ENCODE data around the gene NFKBIA. TPM values are rescaled to one million over a fixed set of nuclear protein-coding genes. Genes with fewer than 3 reads are reported as not detected.
"Not testable (repeated sequence)": the region's sequence is repeated elsewhere in the genome, so short reads cannot be mapped to it uniquely, and the experiment has no call there.

Gene NFKBIA
- total and polyA plus RNA-seq, 4 donors = 39.3 to 90.7 (median 55.4) TPM

GRCh38 chr14:35365130-35366055, 39.2 kb downstream of the NFKBIA start:
- DNase-seq (ENCODE audit: low read depth in 4 of 6, low spot score in 6 of 6) = no peak
- H3K4me1 ChIP-seq (ENCODE audit: control insufficient read depth, insufficient read depth, low read length) = peaks cover 40% of the 10 kb centered on the region
- H3K4me3 ChIP-seq (ENCODE audit: low read depth, low read length) = no peak overlapping the region
- no peaks in the 10 kb centered on the region for H3K27me3 ChIP-seq (ENCODE audit: control insufficient read depth, insufficient read depth, low read length)
- WGBS (ENCODE audit: insufficient coverage) = 67% methylated on average over 8 of the region's 13 CpGs
- no peaks in the 10 kb centered on the region for H3K36me3 ChIP-seq (ENCODE audit: control insufficient read depth, insufficient read depth, low read length)
- no peaks in the 10 kb centered on the region for H3K9me3 ChIP-seq (ENCODE audit: control insufficient read depth, insufficient read depth, low read length)
- no peak overlapping the region for H3K27ac ChIP-seq (ENCODE audit: low read depth, low read length)

GRCh38 chr14:35362911-35363374, 41.6 kb downstream of the NFKBIA start:
- no peak for DNase-seq (ENCODE audit: low read depth in 4 of 6, low spot score in 6 of 6)
- Histone ChIP-seq H3K27ac (ENCODE audit: low read depth, low read length) (no peak overlapping the region), H3K4me3 (ENCODE audit: low read depth, low read length) (no peak overlapping the region), H3K9me3 (ENCODE audit: control insufficient read depth, insufficient read depth, low read length) (no peaks in the 10 kb centered on the region), H3K27me3 (ENCODE audit: control insufficient read depth, insufficient read depth, low read length) (no peaks in the 10 kb centered on the region), H3K36me3 (ENCODE audit: control insufficient read depth, insufficient read depth, low read length) (no peaks in the 10 kb centered on the region), H3K4me1 (ENCODE audit: control insufficient read depth, insufficient read depth, low read length) (peaks cover 25% of the 10 kb centered on the region)
- 91% methylated on average over 24 of the region's 25 CpGs for WGBS (ENCODE audit: insufficient coverage)

GRCh38 chr14:35362450-35362849, 42.1 kb downstream of the NFKBIA start:
- DNase-seq (ENCODE audit: low read depth in 4 of 6, low spot score in 6 of 6) = no peak
- Histone ChIP-seq H3K27me3 (ENCODE audit: control insufficient read depth, insufficient read depth, low read length) (no peaks in the 10 kb centered on the region), H3K9me3 (ENCODE audit: control insufficient read depth, insufficient read depth, low read length) (no peaks in the 10 kb centered on the region), H3K4me3 (ENCODE audit: low read depth, low read length) (no peak overlapping the region), H3K4me1 (ENCODE audit: control insufficient read depth, insufficient read depth, low read length) (peaks cover 21% of the 10 kb centered on the region), H3K27ac (ENCODE audit: low read depth, low read length) (no peak overlapping the region), H3K36me3 (ENCODE audit: control insufficient read depth, insufficient read depth, low read length) (no peaks in the 10 kb centered on the region)
- WGBS (ENCODE audit: insufficient coverage) = 63% methylated on average over 2 of the region's 3 CpGs

- 87% methylated on average over 5 of the region's 8 CpGs for WGBS (ENCODE audit: insufficient coverage)
- Histone ChIP-seq H3K27ac (ENCODE audit: low read depth, low read length) (no peak overlapping the region), H3K9me3 (ENCODE audit: control insufficient read depth, insufficient read depth, low read length) (no peaks in the 10 kb centered on the region), H3K4me1 (ENCODE audit: control insufficient read depth, insufficient read depth, low read length) (peaks cover 10% of the 10 kb centered on the region), H3K27me3 (ENCODE audit: control insufficient read depth, insufficient read depth, low read length) (no peaks in the 10 kb centered on the region), H3K36me3 (ENCODE audit: control insufficient read depth, insufficient read depth, low read length) (no peaks in the 10 kb centered on the region), H3K4me3 (ENCODE audit: low read depth, low read length) (no peak overlapping the region)
- DNase-seq (ENCODE audit: low read depth in 4 of 6, low spot score in 6 of 6) = no peak
Observed at GRCh38 chr14:35361141-35361480, 43.4 kb downstream of the NFKBIA start.

GRCh38 chr14:35359655-35360054, 44.9 kb downstream of the NFKBIA start:
- WGBS (ENCODE audit: insufficient coverage) = no CpG with 5 or more reads among the region's 7 CpGs
- H3K27me3 ChIP-seq (ENCODE audit: control insufficient read depth, insufficient read depth, low read length); H3K27ac ChIP-seq (ENCODE audit: low read depth, low read length); H3K4me1 ChIP-seq (ENCODE audit: control insufficient read depth, insufficient read depth, low read length); DNase-seq (ENCODE audit: low read depth in 4 of 6, low spot score in 6 of 6); H3K36me3 ChIP-seq (ENCODE audit: control insufficient read depth, insufficient read depth, low read length); H3K9me3 ChIP-seq (ENCODE audit: control insufficient read depth, insufficient read depth, low read length); H3K4me3 ChIP-seq (ENCODE audit: low read depth, low read length): not testable (repeated sequence)

- 83% methylated on average over 2 of the region's 5 CpGs for WGBS (ENCODE audit: insufficient coverage)
- DNase-seq (ENCODE audit: low read depth in 4 of 6, low spot score in 6 of 6) = no peak
- no peak overlapping the region for H3K4me3 ChIP-seq (ENCODE audit: low read depth, low read length)
- H3K27ac ChIP-seq (ENCODE audit: low read depth, low read length) = no peak overlapping the region
- H3K27me3 ChIP-seq (ENCODE audit: control insufficient read depth, insufficient read depth, low read length) = no peaks in the 10 kb centered on the region
- H3K36me3 ChIP-seq (ENCODE audit: control insufficient read depth, insufficient read depth, low read length) = no peaks in the 10 kb centered on the region
- H3K4me1 ChIP-seq (ENCODE audit: control insufficient read depth, insufficient read depth, low read length) = peaks cover 10% of the 10 kb centered on the region
- no peaks in the 10 kb centered on the region for H3K9me3 ChIP-seq (ENCODE audit: control insufficient read depth, insufficient read depth, low read length)
Observed at GRCh38 chr14:35355981-35356841, 48.3 kb downstream of the NFKBIA start.

GRCh38 chr14:35355235-35355634, 49.3 kb downstream of the NFKBIA start:
- not testable (repeated sequence) for H3K9me3 ChIP-seq (ENCODE audit: control insufficient read depth, insufficient read depth, low read length); DNase-seq (ENCODE audit: low read depth in 4 of 6, low spot score in 6 of 6); H3K4me3 ChIP-seq (ENCODE audit: low read depth, low read length); H3K4me1 ChIP-seq (ENCODE audit: control insufficient read depth, insufficient read depth, low read length); H3K27me3 ChIP-seq (ENCODE audit: control insufficient read depth, insufficient read depth, low read length); H3K36me3 ChIP-seq (ENCODE audit: control insufficient read depth, insufficient read depth, low read length); H3K27ac ChIP-seq (ENCODE audit: low read depth, low read length)
- 98% methylated on average over 6 of the region's 6 CpGs for WGBS (ENCODE audit: insufficient coverage)

GRCh38 chr14:35353409-35354172, 51.0 kb downstream of the NFKBIA start:
- WGBS (ENCODE audit: insufficient coverage) = 70% methylated on average over 8 of the region's 10 CpGs

More at GRCh38 chr14:35353409-35354172, 51.0 kb downstream of the NFKBIA start:
- Histone ChIP-seq H3K27ac (ENCODE audit: low read depth, low read length) (no peak overlapping the region), H3K4me1 (ENCODE audit: control insufficient read depth, insufficient read depth, low read length) (peaks cover 10% of the 10 kb centered on the region), H3K4me3 (ENCODE audit: low read depth, low read length) (no peak overlapping the region), H3K9me3 (ENCODE audit: control insufficient read depth, insufficient read depth, low read length) (no peaks in the 10 kb centered on the region), H3K36me3 (ENCODE audit: control insufficient read depth, insufficient read depth, low read length) (no peaks in the 10 kb centered on the region), H3K27me3 (ENCODE audit: control insufficient read depth, insufficient read depth, low read length) (no peaks in the 10 kb centered on the region)
- no peak for DNase-seq (ENCODE audit: low read depth in 4 of 6, low spot score in 6 of 6)

Data from spinal cord (tissue), 10 donors.